GM12865 (cell line): ENCODE data around the gene ALOXE3.
A peak's percentile ranks its signal among the peaks of the same experiment; 100 is the strongest.

ENCODE experiments used
- DNase-seq: peaks from one replicate; pipeline ENCODE4 v3.0.0; 2010; ENCODE audit warnings: low read depth
- H3K4me3 ChIP-seq: 2 replicates; pipeline ENCODE4 v1.5.1; 2011; ENCODE audit warnings: mild to moderate bottlenecking, low read depth, low read length, control low read depth
- TF ChIP-seq, protein P1 (sequence below): IDR thresholded peaks from 2 replicates; pipeline ENCODE4 v1.5.1; 2011; ENCODE audit warnings: low read length, control low read depth, low read depth, inconsistent platforms; ENCODE audit not compliant: insufficient read depth; ENCODE audit errors: missing control alignments

ALOXE3 gene

DNA sequence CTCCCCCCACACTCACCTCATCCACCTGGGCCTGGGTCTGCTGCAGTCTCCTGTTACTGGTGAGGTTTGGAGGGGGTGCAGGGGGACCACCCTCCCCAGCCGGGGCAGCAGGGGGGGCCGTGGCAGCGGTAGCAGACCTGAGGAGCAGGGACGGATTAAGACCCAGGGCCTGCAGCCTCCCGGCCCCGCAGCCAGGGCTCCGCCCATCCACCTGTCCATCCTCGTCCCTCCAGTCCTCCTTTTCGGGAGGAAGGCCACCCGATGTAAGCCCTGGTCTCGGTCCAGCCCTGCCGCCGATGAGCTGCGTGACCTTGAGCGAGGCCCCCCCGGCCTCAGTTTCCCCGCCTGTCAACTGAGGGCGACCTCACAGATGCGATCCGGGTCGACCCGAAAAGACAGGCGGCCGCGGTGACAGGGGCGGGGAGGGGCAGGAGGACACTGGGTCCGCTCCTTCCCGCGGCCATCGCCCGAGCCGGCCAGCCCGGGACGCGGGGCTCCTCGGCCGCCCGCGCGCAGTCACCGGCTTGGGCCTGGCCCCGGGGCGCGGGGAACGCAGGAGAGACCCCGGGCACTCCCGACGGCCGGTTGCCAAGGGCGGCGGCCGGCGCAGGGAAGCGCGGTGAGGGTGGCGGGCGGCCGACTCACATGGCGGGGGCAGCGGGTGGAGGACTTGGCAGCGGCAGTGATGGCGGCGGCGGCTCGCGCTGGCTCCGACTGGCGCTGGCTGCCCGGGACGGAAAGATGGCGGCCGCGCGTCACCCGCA, 44.1 kb upstream of the ALOXE3 start, which contains the start of gene VAMP2:
Gene VAMP2, minus strand, starts transcription at position 716 of the 764 bp plus-strand sequence. Its CDS starts 69 bp downstream, at position 647.
- peak within 1 kb of the TSS; percentile 78 for H3K4me3 ChIP-seq
- TF ChIP-seq, protein P1, sequence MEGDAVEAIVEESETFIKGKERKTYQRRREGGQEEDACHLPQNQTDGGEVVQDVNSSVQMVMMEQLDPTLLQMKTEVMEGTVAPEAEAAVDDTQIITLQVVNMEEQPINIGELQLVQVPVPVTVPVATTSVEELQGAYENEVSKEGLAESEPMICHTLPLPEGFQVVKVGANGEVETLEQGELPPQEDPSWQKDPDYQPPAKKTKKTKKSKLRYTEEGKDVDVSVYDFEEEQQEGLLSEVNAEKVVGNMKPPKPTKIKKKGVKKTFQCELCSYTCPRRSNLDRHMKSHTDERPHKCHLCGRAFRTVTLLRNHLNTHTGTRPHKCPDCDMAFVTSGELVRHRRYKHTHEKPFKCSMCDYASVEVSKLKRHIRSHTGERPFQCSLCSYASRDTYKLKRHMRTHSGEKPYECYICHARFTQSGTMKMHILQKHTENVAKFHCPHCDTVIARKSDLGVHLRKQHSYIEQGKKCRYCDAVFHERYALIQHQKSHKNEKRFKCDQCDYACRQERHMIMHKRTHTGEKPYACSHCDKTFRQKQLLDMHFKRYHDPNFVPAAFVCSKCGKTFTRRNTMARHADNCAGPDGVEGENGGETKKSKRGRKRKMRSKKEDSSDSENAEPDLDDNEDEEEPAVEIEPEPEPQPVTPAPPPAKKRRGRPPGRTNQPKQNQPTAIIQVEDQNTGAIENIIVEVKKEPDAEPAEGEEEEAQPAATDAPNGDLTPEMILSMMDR = no peak
- DNase-seq = peak; percentile 82

DNA sequence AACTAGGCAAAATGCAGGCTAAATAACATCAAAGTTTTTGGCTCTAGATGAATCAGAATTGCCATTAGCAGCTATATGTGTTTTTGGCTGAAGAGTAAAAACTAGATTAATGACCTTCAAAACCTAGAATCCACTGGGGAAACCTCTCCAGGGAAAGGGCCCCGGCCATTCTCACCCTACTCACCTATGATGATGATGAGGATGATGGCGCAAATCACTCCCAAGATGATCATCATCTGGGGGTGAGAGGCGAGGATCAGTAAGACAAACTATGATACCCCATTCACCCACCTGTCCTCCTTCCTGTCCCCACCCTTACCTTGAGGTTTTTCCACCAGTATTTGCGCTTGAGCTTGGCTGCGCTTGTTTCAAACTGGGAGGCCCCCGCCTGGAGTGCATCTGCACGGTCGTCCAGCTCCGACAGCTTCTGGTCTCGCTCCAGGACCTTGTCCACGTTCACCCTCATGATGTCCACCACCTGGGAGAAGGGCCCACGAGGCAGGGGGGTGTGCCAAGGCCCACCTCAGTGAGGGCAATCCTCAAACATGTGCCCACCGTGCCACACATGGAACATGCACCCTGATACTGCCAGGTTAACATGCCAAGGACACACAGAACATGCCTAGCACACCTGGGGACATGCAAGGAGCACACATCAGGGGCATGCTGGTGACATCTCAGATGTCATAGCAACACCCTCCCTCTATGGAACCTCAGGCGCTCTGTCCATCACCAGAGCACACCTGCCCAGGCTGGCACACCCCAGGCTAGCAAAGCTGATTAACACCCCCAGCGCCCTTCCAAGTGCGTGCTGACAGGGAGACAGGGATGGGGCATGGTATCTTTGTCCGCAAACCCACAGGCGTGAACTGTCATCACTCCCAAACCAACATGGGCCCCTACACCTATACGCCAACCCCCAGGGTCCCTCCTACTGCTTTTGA, 43.2 kb upstream of the ALOXE3 start:
- TF ChIP-seq, protein P1 = no peak
- no peak for DNase-seq
- peak overlapping the region; percentile 78 for H3K4me3 ChIP-seq

DNA sequence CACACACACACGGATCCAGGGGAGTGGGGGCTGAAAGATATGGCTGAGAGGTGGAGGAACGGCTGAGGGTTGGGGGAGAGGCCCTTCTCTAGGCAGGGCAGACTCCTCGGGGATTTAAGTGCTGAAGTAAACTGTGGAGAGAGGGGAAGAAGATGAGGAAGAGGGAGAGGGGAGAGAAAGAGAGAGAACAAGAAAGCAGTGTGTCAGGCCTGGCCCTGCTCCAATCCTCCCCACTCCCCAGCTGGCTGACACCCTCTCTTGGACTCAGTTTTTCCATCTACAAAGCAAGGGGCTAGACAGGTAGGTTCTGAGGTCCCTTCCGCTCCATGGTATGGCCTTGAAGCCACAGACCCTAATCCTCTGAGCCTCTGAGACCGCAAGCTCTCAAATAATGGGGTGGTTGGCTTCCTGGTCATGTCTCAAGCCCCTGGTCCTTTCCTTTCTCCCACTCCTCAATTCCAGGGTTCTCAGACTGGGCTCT, 42.5 kb upstream of the ALOXE3 start:
- no peak for DNase-seq
- no peak overlapping the region for H3K4me3 ChIP-seq
- TF ChIP-seq, protein P1 = no peak

DNA sequence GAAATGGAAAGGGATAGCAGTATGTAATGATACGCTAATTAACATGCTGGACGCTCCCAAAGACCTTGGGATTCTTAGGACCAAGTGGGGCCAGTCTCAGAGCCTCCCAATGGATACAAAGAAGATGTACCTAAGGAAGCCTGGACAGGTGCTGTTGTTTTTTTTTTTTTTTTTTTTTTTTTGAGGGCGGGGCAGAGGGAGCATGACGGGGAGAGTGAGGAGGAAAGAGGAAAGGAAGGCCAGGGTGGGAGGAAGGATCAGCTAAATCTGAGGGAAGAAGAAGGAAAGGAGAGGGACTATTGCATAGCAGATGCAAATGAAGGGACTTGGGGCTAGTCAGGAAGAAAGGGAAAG, 41.9 kb upstream of the ALOXE3 start:
- TF ChIP-seq, protein P1 = no peak
- no peak overlapping the region for H3K4me3 ChIP-seq
- no peak for DNase-seq

DNA sequence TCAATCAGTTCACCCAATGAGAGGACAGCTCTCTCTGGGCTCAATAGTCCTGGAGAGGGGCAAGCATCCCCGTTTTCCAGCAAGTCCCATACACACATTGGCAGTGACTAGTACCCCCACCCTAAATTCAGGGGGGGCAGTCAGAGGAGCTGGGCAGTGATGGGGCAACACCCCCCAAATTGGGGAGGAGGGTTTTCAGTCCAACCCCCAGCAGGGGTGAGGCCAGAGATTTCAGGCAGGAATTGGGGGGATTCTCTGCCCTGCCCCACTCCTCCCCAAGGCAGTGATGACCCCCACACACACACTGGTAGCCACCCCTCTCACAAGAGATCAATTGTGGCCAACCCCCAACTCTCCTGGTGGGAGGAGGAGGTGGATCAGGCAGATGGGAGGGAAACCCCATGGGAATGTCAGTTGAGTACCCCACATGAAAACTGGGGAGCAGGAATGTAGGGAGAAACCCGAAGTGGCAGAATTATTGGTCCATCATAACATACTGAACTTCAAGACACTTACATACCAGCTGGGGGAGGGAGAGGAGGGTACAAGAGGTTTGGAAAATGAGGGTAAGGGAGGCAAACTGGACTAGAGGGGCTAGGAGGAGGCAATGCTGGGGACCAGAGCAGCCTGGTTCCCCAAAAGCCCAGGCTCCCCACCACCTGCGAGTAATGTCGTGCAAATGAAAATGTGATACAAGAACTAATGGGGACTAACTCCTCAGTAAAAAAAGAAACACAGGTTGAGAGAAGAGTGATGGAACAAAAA, 41.3 kb upstream of the ALOXE3 start:
- TF ChIP-seq, protein P1 = no peak
- H3K4me3 ChIP-seq = no peak overlapping the region
- DNase-seq = no peak

DNA sequence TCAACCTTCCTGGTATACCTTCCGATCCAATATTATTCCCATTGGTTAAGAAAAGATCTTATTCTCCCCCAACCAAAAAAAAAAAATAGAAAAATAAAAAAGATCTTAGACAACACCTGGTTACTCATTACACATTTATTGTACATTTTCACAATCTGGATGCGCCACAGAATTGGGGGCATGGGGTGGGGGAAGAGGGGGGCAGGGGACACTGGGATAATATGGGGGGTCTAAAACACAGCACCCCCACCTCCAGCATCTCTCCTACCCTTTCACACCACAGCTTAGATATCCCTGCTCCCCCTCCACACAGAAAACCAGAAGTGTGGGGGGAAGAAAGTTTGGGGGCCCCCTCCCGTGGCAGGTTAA, 40.7 kb upstream of the ALOXE3 start:
- H3K4me3 ChIP-seq = no peak overlapping the region
- DNase-seq = no peak
- TF ChIP-seq, protein P1 = no peak
